ENCODE data around the gene RAB5B.

Gene RAB5B

DNA sequence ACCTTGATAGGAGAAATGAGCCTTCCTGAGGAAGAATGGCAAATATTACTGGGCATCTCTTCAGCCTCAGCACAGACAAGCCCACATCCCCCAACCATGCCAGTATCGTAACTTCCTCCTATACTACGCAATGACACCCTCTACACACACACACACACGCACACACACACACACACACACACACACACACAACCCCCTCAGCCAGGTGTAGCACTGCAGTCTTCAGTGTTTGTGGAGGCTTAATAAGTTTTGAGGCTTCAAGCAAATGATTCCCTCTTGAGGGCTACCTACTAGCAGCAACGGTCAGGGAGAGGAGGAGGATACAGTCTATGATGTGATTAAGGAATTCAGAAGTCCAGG, 41.3 kb upstream of the RAB5B start:
- no peaks in the 10 kb centered on the region for H3K27me3 ChIP-seq (ENCODE audit: insufficient read depth, low read length)
- H3K9me3 ChIP-seq (ENCODE audit: low read length), result no peaks in the 10 kb centered on the region
- H3K4me1 ChIP-seq (ENCODE audit: insufficient read depth, low read length, severe bottlenecking), result peaks cover 52% of the 10 kb centered on the region
- H3K9ac ChIP-seq (ENCODE audit: low read length), result peak overlapping the region; percentile 99
- no peaks in the 10 kb centered on the region for H3K9me2 ChIP-seq (ENCODE audit: low read depth, low read length)
- H3K4me2 ChIP-seq (ENCODE audit: low read length), result peak overlapping the region; percentile 93
- H3K36me3 ChIP-seq (ENCODE audit: insufficient read depth, low read length), result peaks cover 42% of the 10 kb centered on the region; the same call in 1 of the 2 replicates
- peak overlapping the region; percentile 95 for H3K4me3 ChIP-seq (ENCODE audit: low read depth, low read length, poor library complexity, severe bottlenecking)
- H4K20me1 ChIP-seq (ENCODE audit: insufficient read depth, low read length), result no peaks in the 10 kb centered on the region
- H3K27ac ChIP-seq (ENCODE audit: low read depth, low read length, poor library complexity, severe bottlenecking), result peak overlapping the region; percentile 100
- peaks cover 20% of the 10 kb centered on the region for H3K79me2 ChIP-seq (ENCODE audit: insufficient read depth, low read length)
- peaks cover 6% of the 10 kb centered on the region for H3F3A ChIP-seq (ENCODE audit: insufficient read depth, low read length)
- TF ChIP-seq, protein P1, sequence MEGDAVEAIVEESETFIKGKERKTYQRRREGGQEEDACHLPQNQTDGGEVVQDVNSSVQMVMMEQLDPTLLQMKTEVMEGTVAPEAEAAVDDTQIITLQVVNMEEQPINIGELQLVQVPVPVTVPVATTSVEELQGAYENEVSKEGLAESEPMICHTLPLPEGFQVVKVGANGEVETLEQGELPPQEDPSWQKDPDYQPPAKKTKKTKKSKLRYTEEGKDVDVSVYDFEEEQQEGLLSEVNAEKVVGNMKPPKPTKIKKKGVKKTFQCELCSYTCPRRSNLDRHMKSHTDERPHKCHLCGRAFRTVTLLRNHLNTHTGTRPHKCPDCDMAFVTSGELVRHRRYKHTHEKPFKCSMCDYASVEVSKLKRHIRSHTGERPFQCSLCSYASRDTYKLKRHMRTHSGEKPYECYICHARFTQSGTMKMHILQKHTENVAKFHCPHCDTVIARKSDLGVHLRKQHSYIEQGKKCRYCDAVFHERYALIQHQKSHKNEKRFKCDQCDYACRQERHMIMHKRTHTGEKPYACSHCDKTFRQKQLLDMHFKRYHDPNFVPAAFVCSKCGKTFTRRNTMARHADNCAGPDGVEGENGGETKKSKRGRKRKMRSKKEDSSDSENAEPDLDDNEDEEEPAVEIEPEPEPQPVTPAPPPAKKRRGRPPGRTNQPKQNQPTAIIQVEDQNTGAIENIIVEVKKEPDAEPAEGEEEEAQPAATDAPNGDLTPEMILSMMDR (IDR thresholded peaks at IDR 0.05; ENCODE audit: low read length), result no peak
- no peak for TF ChIP-seq EZH2 (IDR thresholded peaks at IDR 0.05; ENCODE audit: borderline replicate concordance, low read length)
- H2AFZ ChIP-seq (ENCODE audit: low read length), result no peak overlapping the region

DNA sequence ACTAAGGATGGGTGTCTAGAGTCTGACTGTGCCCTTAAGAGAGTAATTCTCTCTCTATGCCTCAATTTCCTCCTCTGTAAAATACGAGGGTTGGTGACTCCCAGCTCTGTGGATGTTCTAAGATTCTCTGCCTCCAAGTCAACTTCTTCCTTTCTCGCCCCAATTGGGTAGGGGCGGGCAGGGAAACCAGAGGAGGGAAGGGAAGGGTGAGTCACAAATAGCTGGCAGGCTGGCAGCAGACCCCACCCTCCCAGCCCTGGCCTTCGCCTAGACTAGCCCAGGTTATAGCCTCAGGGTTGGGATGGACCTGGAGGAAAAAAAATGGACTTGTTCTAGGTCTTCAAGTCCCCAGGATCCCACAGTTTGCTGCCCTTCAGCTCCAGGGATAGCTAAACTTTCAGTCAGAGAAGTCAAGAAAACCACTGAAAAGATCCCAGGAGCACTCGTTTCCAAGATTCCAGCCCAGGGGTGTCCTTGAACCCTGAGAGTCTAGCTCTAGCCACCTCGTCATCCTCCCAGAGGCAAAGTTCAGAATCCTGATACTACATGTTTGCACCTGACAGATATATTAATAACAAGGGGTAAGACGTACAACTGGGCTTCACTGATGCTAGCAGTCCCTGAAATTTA, 40.6 kb upstream of the RAB5B start:
- Histone ChIP-seq H3F3A (ENCODE audit: insufficient read depth, low read length) (peaks cover 6% of the 10 kb centered on the region), H3K27ac (ENCODE audit: low read depth, low read length, poor library complexity, severe bottlenecking) (peak overlapping the region; percentile 100), H3K27me3 (ENCODE audit: insufficient read depth, low read length) (no peaks in the 10 kb centered on the region), H4K20me1 (ENCODE audit: insufficient read depth, low read length) (no peaks in the 10 kb centered on the region), H3K4me2 (ENCODE audit: low read length) (peak overlapping the region; percentile 93), H3K9me3 (ENCODE audit: low read length) (no peaks in the 10 kb centered on the region), H3K4me3 (ENCODE audit: low read depth, low read length, poor library complexity, severe bottlenecking) (peak overlapping the region; percentile 95), H3K9ac (ENCODE audit: low read length) (peak overlapping the region; percentile 99), H3K4me1 (ENCODE audit: insufficient read depth, low read length, severe bottlenecking) (peaks cover 48% of the 10 kb centered on the region), H3K9me2 (ENCODE audit: low read depth, low read length) (no peaks in the 10 kb centered on the region), H3K36me3 (ENCODE audit: insufficient read depth, low read length) (peaks cover 50% of the 10 kb centered on the region), H2AFZ (ENCODE audit: low read length) (no peak overlapping the region), H3K79me2 (ENCODE audit: insufficient read depth, low read length) (peaks cover 20% of the 10 kb centered on the region)
- TF ChIP-seq, protein P1 (IDR thresholded peaks at IDR 0.05; ENCODE audit: low read length), result no peak

DNA sequence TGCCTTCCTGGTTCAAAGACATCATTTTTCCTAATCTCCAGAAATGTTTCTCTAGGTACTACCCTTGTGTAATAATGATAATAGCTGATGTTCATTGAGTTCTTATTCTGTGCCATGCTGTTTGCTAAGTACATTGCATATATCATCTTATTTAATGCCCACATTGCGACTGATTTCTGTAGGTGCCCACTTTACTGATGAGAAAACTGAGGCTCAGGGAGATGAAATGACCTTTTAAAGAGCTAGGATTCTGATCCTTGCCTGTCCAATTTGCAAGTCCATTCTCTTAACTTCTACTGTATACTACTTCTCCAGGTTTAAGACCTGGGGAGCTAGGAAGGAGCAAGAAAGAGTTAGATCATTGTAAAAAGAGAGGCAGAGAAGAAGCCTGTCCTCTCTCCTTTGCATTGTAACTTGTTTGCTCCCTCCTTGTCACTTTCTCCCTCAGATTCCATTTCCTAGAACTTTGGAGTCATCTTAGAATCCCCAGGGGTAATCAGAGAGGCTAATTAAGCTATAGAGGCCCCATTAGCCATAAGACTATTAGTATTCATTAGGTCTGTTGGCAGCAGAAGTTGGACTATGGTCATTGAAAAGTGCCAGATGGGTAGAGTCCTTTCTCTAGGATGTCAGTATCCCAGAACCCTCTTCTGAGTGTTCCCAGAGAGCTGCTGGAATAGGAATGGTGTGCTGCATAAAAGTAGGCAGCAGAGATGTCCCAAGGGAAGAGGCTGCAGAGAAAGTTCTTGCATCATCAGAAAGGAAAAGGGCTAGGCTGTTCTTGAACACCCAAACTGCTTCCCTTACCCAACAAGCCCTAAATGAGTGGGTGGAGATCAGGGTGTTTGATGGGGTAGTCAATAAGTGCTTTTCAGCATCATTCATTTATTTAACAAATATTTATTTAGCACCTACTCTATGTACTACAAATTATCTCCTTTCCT, 39.8 kb upstream of the RAB5B start:
- no peaks in the 10 kb centered on the region for H3K9me2 ChIP-seq (ENCODE audit: low read depth, low read length)
- H3K4me1 ChIP-seq (ENCODE audit: insufficient read depth, low read length, severe bottlenecking), result peaks cover 40% of the 10 kb centered on the region
- TF ChIP-seq EZH2 (IDR thresholded peaks at IDR 0.05; ENCODE audit: borderline replicate concordance, low read length), result no peak
- TF ChIP-seq, protein P1 (IDR thresholded peaks at IDR 0.05; ENCODE audit: low read length), result no peak
- H3K9me3 ChIP-seq (ENCODE audit: low read length), result no peaks in the 10 kb centered on the region
- peaks cover 9% of the 10 kb centered on the region for H3F3A ChIP-seq (ENCODE audit: insufficient read depth, low read length)
- peak overlapping the region; percentile 93 for H3K4me2 ChIP-seq (ENCODE audit: low read length)
- H3K27me3 ChIP-seq (ENCODE audit: insufficient read depth, low read length), result no peaks in the 10 kb centered on the region
- peak overlapping the region; percentile 99; the same call in 1 of the 2 replicates for H3K9ac ChIP-seq (ENCODE audit: low read length)
- no peak overlapping the region for H2AFZ ChIP-seq (ENCODE audit: low read length)
- peaks cover 20% of the 10 kb centered on the region for H3K79me2 ChIP-seq (ENCODE audit: insufficient read depth, low read length)
- H3K36me3 ChIP-seq (ENCODE audit: insufficient read depth, low read length), result peaks cover 58% of the 10 kb centered on the region
- no peaks in the 10 kb centered on the region for H4K20me1 ChIP-seq (ENCODE audit: insufficient read depth, low read length)
- H3K4me3 ChIP-seq (ENCODE audit: low read depth, low read length, poor library complexity, severe bottlenecking), result peak overlapping the region; percentile 95
- peak overlapping the region; percentile 100 for H3K27ac ChIP-seq (ENCODE audit: low read depth, low read length, poor library complexity, severe bottlenecking)

Measured in OCI-LY1 (cell line).